Measurements from ENCODE around the gene KCNMB3.

The KCNMB3 gene, protein sequence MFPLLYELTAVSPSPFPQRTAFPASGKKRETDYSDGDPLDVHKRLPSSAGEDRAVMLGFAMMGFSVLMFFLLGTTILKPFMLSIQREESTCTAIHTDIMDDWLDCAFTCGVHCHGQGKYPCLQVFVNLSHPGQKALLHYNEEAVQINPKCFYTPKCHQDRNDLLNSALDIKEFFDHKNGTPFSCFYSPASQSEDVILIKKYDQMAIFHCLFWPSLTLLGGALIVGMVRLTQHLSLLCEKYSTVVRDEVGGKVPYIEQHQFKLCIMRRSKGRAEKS

DNA sequence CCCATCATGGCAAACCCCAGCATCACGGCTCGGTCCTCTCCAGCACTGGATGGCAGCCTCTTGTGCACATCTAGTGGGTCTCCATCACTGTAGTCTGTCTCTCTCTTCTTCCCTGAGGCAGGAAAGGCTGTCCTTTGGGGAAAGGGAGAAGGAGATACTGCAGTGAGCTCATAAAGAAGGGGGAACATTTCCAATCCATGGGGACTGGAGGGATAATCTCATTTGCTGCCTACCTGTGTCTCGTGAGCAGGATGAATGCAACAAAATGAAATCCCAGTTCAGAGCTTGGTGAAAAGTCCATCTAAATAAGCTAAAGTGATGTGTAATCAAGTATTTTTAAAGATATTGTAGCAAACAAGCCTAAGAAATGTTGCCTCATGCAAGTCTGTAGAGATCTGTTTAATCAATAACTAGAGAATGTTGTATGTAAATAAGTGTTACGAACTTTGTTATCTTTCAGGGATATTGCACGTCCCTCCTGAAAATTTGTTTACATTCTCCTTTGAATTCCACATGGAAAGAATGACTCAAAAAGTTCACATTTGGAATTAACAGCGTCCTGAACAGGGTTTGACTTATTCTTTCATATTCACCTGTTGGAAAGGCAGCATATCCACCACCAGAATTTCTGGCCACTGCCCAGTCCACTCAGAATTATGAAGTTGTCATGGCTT is at the start of gene KCNMB3:
Gene KCNMB3, minus strand, starts transcription at position 312 of the 674 bp plus-strand sequence. Its CDS starts 124 bp downstream, at position 188.
- no peaks in the 10 kb centered on the region for H3K9me3 Mint-ChIP-seq
- DNase-seq = no peak
- H3K27ac Mint-ChIP-seq = no peak within 1 kb of the TSS
- peaks cover 3% of the 10 kb centered on the region for H3K36me3 Mint-ChIP-seq (ENCODE audit: low read depth)
- no peaks in the 10 kb centered on the region for H3K27me3 Mint-ChIP-seq
- no peak within 1 kb of the TSS for H3K4me3 Mint-ChIP-seq
- H3K4me1 Mint-ChIP-seq (ENCODE audit: low read depth) = no peaks in the 10 kb centered on the region

DNA sequence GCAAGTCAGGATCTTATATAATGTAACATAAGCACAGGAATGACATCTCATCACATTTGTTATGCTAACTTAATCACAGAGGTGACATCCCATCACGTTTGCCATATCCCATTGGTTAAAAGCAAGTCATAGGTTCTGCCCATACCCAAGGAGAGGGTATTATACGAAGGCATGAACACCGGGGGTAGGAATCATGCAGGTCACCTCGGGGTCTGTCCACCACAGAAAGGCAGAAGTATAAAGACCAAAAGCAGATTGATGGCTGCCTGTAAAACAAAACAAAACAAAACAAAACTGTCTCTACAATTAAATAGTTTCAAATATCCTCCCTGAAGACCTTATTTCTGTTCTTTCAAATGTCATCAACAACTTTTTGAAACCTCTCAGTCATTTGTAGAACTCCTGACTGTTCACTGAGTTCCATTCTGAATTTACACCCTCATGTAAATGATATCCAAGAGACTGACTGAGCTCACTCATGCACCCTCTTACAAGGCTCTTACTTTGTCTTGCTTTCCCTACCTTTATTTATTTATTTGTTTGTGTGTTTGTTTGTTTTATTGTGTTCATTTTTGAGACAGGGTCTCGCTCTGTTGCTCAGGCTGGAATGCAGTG is 49.2 kb upstream of the KCNMB3 start:
- no peaks in the 10 kb centered on the region for H3K36me3 Mint-ChIP-seq (ENCODE audit: low read depth)
- H3K27ac Mint-ChIP-seq = no peak overlapping the region
- peaks cover 4% of the 10 kb centered on the region for H3K4me1 Mint-ChIP-seq (ENCODE audit: low read depth)
- H3K4me3 Mint-ChIP-seq = no peak overlapping the region
- DNase-seq = no peak
- H3K9me3 Mint-ChIP-seq = no peaks in the 10 kb centered on the region
- H3K27me3 Mint-ChIP-seq = peaks cover 8% of the 10 kb centered on the region

DNA sequence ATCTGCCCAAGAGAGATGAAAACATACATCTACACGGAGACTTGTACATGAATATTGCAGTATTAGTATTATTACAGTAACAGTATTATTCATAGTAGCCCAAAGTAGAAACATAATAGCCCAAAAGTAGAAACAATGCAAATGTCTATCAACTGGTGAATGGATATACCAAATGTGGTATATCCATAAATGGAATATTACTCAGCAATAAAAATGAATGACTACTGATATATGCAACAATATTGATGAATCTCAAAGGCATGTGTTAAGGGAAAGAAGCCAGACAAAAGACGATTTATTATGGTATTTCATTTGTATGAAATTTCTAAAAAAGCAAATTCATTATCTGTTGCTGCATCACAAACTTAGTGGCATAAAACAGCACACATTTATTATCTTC is 48.4 kb upstream of the KCNMB3 start:
- H3K27me3 Mint-ChIP-seq = peaks cover 8% of the 10 kb centered on the region
- no peak overlapping the region for H3K27ac Mint-ChIP-seq
- H3K36me3 Mint-ChIP-seq (ENCODE audit: low read depth) = no peaks in the 10 kb centered on the region
- no peaks in the 10 kb centered on the region for H3K9me3 Mint-ChIP-seq
- no peak overlapping the region for H3K4me3 Mint-ChIP-seq
- DNase-seq = no peak
- peaks cover 4% of the 10 kb centered on the region for H3K4me1 Mint-ChIP-seq (ENCODE audit: low read depth)

DNA sequence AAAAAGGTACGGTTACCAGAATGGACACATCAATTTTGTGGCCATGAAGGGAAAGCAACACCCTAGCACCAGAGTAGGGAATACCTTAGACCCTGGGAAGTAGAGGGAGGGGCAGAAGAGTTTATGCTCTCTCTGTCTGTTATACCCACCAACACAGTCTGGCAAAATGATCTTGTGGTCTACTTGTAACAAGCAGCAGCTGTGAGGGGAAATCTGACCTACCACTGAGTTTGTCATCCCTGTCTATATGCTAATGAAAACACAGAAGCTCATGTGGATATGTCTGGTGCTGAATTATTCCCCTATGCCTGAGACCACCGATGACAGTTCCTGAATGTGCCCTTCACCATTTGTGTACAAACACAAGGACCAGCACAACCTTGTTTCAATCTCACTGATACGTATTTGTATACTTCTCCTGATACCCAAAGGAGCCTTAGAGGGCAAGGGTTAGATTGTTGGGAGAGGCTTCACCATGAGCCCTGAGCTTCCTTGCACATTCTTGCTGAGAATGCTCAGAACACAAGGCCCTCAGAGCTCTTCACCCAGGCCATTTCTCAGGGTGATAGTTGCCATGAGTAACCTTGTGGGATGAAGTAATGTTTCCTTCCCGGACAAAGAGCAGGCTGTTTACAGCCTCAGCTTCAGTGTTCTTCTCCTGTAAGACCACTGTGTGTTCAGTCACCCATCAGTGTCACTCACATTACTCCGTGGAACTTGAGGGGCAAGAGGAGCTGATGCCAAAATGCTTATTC is 47.2 kb upstream of the KCNMB3 start:
- H3K9me3 Mint-ChIP-seq = no peaks in the 10 kb centered on the region
- no peak overlapping the region for H3K27ac Mint-ChIP-seq
- no peak for DNase-seq
- H3K4me1 Mint-ChIP-seq (ENCODE audit: low read depth) = peaks cover 4% of the 10 kb centered on the region
- peaks cover 8% of the 10 kb centered on the region for H3K27me3 Mint-ChIP-seq
- H3K4me3 Mint-ChIP-seq = no peak overlapping the region
- no peaks in the 10 kb centered on the region for H3K36me3 Mint-ChIP-seq (ENCODE audit: low read depth)

DNA sequence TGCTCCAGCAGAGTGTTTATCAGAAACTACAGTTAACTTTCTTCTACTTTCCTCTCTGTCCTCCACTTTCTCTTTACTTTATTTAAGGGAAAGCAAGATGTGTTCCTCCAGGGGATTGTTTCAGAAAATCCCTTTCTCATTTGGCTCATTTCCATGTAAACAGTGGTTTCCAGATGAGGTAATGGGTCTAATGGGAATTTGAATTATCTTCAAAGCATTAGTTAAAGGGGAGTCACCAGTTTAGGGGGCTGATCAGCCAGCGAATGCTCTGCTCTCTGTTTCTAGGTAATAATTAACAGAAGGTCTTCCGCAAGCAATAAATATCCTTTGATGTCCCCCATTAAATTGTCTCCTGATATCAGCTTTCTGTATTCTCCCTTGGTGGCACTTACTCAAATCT is 41.5 kb upstream of the KCNMB3 start:
- Mint-ChIP-seq H3K36me3 (ENCODE audit: low read depth) (no peaks in the 10 kb centered on the region), H3K27ac (no peak overlapping the region), H3K4me3 (no peak overlapping the region), H3K4me1 (ENCODE audit: low read depth) (no peaks in the 10 kb centered on the region), H3K9me3 (no peaks in the 10 kb centered on the region), H3K27me3 (peaks cover 12% of the 10 kb centered on the region)
- DNase-seq = no peak

DNA sequence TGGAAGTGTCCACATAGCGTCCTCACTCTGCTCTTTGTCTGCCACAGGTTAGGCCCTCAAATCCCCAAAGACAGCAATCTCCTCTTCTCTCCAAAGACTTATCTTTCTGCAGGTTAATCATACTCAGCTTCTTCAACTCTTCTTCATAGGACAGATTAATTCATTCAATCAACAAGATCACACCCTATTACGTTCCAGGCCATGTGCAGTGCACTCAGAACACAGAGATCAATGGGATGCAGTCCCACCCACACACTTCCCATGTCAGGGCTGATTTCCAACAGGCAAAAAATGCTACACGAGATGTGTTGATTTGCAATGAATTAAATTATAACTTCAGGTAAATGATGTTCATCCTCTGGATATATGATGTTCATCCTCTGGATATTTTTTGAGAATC is 38.4 kb upstream of the KCNMB3 start:
- Mint-ChIP-seq H3K36me3 (ENCODE audit: low read depth) (no peaks in the 10 kb centered on the region), H3K4me1 (ENCODE audit: low read depth) (no peaks in the 10 kb centered on the region), H3K4me3 (no peak overlapping the region), H3K27ac (no peak overlapping the region), H3K27me3 (peaks cover 3% of the 10 kb centered on the region), H3K9me3 (no peaks in the 10 kb centered on the region)
- no peak for DNase-seq

DNA sequence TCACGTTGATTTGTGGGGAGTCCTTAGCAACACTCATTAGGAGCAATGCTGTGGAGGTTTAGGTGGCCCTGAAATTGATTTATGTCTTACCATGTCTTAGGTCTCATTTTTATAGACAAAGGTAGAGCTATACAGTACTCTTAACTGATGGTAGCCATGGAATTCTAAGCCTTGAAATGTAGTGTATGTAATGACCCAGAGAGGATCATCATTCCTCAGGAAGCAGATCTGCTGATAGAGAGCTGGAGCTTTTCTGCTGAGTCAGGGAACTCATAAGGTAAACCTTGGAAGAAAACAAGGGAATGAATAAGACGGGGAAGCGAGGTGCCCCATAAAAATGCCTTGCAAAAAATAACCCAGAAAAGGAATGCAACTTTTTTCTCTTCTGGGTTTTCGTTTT is 37.9 kb upstream of the KCNMB3 start:
- no peak for DNase-seq
- no peaks in the 10 kb centered on the region for H3K9me3 Mint-ChIP-seq
- H3K4me1 Mint-ChIP-seq (ENCODE audit: low read depth) = no peaks in the 10 kb centered on the region
- H3K27me3 Mint-ChIP-seq = peaks cover 3% of the 10 kb centered on the region
- no peak overlapping the region for H3K4me3 Mint-ChIP-seq
- no peak overlapping the region for H3K27ac Mint-ChIP-seq
- H3K36me3 Mint-ChIP-seq (ENCODE audit: low read depth) = no peaks in the 10 kb centered on the region

DNA sequence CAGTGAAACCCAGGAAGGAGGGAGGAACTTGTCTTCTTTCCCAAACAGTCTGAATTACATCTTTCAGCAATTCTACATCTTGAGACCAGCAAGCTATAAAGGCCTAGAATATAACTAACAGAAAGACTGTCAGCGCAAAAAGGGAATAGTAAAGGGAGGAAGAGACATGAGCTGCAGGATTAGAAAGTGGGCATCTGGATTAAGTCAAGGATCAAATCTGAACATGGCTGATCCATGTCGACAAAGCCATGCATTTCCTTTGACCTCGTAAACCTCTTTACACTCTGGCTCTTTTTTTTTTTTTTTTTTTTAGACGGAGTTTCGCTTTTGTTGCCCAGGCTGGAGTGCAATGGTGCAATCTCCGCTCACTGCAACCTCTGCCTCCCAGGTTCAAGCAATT is 35.4 kb upstream of the KCNMB3 start:
- no peak for DNase-seq
- Mint-ChIP-seq H3K4me1 (ENCODE audit: low read depth) (no peaks in the 10 kb centered on the region), H3K9me3 (no peaks in the 10 kb centered on the region), H3K27me3 (peaks cover 2% of the 10 kb centered on the region), H3K36me3 (ENCODE audit: low read depth) (no peaks in the 10 kb centered on the region), H3K27ac (no peak overlapping the region), H3K4me3 (no peak overlapping the region)

DNA sequence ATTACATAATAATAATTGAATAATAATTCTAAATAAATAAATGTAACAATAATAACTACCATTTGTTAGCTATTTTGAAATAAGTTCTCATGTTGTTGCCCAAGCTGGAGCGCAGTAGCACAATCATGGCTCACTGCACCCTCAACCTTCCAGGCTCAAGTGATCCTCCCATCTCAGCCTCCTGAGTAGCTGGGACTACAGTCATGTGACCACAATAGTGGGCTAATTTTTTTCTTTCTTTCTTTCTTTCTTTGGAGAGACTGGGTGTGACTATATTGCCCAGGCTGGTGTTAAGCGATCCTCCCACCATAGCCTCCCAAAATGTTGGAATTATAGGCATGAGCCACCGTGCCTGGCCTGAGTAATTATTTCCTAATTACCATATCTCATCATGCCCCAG is 30.9 kb upstream of the KCNMB3 start:
- Mint-ChIP-seq H3K4me1 (ENCODE audit: low read depth) (no peaks in the 10 kb centered on the region), H3K9me3 (no peaks in the 10 kb centered on the region), H3K4me3 (no peak overlapping the region), H3K36me3 (ENCODE audit: low read depth) (no peaks in the 10 kb centered on the region), H3K27me3 (peaks cover 32% of the 10 kb centered on the region), H3K27ac (no peak overlapping the region)
- no peak for DNase-seq

DNA sequence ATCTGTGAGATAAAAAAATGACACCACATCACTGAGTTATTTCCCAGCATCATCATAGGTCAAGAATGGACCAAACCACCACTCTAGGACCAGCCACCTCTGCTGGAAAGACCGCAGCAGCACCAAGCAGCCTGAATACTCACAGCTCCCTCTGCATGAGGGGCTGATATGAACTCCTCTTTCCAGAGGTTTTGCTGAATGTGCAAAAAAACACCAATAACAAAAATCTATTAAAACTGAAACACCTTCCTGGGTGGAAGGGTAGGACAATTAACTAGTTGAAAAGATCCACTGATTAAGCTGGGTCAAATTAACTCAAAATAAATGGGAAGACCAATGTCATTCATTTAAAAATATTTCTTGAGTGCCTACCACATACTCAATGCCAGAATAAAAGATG is 28.9 kb upstream of the KCNMB3 start:
- Mint-ChIP-seq H3K27ac (no peak overlapping the region), H3K9me3 (no peaks in the 10 kb centered on the region), H3K27me3 (peaks cover 35% of the 10 kb centered on the region), H3K4me3 (no peak overlapping the region), H3K4me1 (ENCODE audit: low read depth) (no peaks in the 10 kb centered on the region), H3K36me3 (ENCODE audit: low read depth) (no peaks in the 10 kb centered on the region)
- no peak for DNase-seq

DNA sequence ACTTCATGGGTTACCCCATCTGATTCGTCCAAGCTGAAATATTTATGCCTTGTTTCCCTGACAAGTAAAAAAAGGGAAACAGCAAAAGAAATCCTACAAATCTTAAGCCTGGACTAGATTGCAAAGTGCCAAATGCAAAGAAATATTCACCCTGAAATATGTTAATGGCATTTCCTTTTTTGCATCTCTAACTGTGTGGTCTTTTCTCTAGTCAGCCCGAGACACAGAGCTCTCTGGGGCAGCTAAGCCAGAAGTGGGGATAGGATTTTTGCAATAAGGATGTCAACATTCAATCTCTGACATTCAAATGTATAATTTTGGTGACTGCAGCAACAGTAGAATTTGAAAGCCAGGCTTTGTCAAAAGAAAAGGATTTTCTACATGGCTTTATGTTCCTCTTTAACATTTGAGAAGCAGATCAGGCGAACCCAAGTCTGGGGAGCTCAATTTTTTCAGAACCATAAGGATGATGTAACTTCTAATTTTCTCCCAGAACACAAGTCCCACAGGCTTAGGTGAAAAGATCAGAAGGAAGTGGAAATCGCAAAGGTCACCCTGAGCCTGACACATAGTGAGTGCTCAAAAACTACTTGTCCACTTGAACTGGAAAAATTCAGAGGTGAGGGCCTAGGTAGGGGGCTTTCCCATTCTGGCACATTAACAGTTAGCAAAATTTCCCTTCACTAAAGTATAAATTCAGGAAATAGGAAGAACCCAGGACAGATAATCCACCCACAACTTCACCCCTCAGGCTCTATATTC is 28.2 kb upstream of the KCNMB3 start:
- H3K36me3 Mint-ChIP-seq (ENCODE audit: low read depth) = no peaks in the 10 kb centered on the region
- no peaks in the 10 kb centered on the region for H3K9me3 Mint-ChIP-seq
- no peak overlapping the region for H3K4me3 Mint-ChIP-seq
- DNase-seq = no peak
- H3K27ac Mint-ChIP-seq = no peak overlapping the region
- peaks cover 35% of the 10 kb centered on the region for H3K27me3 Mint-ChIP-seq
- H3K4me1 Mint-ChIP-seq (ENCODE audit: low read depth) = no peaks in the 10 kb centered on the region

DNA sequence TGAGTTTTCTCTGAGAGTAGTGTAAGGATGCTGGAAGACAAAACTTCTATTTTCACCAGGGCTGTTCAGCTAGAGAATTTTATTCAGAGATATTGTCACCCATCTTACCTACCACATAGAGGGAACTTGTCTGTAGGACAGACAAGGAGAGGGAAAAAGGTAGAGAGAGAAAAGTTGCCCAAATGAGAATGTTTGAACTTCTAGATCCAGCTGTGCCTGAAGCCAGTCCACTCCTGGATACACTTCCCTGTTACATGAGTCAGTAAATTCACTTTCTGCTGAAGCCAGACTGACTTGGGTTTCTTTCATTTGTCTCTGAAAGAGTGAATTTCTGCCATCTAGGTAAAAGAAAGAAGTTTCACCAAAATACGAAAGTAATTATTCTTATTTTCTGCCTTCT is 27.2 kb upstream of the KCNMB3 start:
- Mint-ChIP-seq H3K9me3 (no peaks in the 10 kb centered on the region), H3K27me3 (peaks cover 35% of the 10 kb centered on the region), H3K4me1 (ENCODE audit: low read depth) (no peaks in the 10 kb centered on the region), H3K27ac (no peak overlapping the region), H3K4me3 (no peak overlapping the region), H3K36me3 (ENCODE audit: low read depth) (no peaks in the 10 kb centered on the region)
- no peak for DNase-seq

DNA sequence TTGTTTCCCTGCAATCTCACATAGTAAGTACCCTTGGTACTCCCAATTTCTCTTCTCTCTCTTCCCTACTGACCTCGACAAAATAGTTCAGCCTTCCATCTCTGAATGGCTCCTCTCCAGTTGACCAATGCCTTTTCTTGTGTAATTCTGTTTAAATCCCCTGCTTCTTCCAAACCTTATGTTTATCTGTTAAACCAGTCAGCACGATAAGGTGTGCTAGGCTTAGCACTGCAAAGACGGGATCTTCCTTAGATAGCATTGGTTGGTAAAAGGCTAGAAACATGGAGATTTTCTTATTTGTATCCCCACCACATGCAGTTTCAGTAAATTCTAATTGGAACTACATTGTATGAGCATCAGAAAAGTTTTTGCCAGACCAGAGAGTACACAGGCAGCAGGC is 25.8 kb upstream of the KCNMB3 start:
- Mint-ChIP-seq H3K36me3 (ENCODE audit: low read depth) (no peaks in the 10 kb centered on the region), H3K9me3 (no peaks in the 10 kb centered on the region)

DNA sequence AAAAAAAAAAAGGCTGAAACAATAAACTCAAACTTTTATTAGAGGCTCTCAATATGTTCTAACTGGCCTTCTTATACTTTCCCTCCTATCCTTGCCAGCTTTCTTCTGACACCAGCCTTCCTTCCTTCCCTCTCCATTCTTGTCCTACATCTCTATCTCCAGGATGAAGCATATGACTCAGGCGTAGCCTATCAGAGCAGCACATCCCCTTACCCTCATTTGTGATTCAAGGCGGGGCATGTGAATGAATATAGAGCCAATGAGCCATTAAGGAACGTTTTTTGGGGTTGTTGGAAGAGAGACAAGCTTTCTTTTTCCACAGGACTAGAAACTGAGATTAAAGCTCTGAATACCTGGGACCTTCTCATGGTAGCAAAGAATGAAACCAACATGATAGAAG is 25.1 kb upstream of the KCNMB3 start:
- no peak for DNase-seq
- no peaks in the 10 kb centered on the region for H3K4me1 Mint-ChIP-seq (ENCODE audit: low read depth)
- no peaks in the 10 kb centered on the region for H3K9me3 Mint-ChIP-seq
- H3K27ac Mint-ChIP-seq = no peak overlapping the region
- no peaks in the 10 kb centered on the region for H3K36me3 Mint-ChIP-seq (ENCODE audit: low read depth)
- peaks cover 30% of the 10 kb centered on the region for H3K27me3 Mint-ChIP-seq
- H3K4me3 Mint-ChIP-seq = no peak overlapping the region

More for the DNA sequence above, 25.8 kb upstream of the KCNMB3 start:
- H3K27me3 Mint-ChIP-seq = peaks cover 32% of the 10 kb centered on the region
- no peak overlapping the region for H3K27ac Mint-ChIP-seq
- no peak for DNase-seq
- no peak overlapping the region for H3K4me3 Mint-ChIP-seq
- H3K4me1 Mint-ChIP-seq (ENCODE audit: low read depth) = no peaks in the 10 kb centered on the region
